Stimulated activated CD4-positive, alpha-beta T cell treated with anti-CD3 and anti-CD28 coated beads, Interleukin-1b, Interleukin-23, amount 100 ng/mL, for 4 hours (primary cell): ENCODE data around the gene GPR87.

ENCODE experiments used
- DNase-seq, 2 donors: peaks; one replicate each; pipeline ENCODE4 v3.0.0-alpha.2; 2020; ENCODE audit warnings: low read depth in 2 of 2

Gene GPR87

DNA sequence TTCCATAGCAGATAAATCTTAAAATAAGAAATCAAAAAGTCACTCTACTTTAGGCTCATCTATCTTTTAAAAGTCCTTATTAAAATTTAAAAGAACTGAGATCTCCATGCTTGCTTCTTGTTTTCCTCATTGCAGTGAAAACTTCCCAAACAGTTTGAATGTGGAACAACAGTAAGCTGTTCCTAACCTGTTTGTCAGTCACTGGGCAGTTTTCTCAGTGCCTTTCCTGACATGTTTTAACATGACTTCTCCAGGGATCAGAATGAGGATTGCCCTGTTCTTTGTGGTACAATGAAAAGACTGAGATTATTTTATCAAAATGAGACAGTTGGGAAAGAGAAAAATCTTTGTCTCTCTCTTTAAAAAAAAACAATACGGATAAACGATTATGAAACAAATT, 774 bp downstream of the GPR87 start:
- no peak for DNase-seq

DNA sequence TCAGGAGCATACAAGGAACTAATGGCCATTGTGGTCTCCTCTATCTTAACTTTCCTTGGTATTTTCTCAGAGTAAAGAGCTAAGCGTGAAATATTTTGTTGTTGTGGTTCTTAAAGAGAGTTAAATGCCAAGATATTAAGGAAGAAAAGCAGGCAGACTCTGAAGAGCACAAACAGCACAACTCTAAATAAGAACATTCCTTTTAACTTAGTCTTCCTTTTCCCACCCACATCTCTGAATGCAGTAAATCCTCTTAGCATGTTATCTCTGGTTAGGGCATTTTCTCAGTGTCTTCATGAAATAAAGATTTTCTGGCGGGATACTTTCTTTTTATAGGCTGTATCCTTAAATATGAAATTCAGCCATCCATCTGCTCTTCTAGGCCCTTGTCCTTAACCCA, 1.5 kb downstream of the GPR87 start:
- DNase-seq: no peak

DNA sequence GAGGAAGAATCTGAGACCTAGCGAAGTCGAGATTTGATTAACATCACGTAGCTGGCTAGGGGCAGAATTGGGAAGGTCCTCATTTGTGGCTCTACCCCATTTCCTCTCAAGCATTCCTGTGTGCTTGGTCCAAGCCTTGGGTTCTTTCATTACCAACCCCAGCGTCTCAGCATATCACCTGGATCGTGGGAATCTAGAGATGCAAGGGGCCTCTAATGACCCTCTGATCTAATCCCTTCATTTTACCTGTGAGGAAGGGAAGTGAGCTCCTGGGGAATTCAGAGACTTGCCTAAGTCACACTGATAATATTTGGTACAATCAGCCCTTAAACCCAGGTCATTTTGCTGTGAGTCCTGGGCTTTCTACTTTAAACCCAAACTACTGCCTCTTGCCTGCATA, 2.0 kb downstream of the GPR87 start:
- DNase-seq: no peak

DNA sequence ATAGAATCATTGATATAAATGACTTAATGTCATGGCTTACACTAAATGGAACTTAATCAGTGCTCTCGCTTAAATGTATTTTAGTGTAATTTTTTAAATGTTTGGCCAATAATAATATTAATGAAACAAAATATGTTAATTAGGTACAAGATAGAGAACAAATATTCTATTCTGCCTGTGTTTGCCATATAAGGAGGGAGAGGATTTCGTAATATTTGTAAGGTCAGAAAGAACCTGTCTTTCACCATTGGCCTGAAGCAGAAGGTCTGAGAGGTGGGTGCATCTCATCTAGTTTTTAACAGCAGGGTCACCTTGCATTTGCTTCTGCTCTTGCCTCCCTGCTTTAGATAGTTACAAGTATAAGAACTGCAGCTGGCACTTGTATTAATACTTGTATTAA, 2.5 kb downstream of the GPR87 start:
- DNase-seq: no peak

DNA sequence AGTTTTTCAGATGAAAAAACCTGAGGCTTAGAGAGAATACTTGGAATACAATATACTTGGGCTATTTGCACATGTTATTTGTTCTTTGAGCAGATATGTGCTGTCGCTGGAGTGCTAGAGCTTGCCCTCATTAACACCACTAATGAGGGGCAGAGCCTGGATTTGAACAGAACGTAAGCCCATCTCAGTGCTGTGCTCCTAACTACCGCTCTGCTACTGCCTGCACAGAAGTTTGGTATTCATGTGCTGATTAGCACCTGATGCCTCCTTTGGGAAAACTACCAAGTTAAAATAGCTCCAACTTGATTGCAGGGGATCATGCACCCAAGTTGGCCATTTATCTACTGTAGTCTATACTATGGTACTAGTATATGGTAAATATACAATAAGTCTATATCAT, 3.6 kb downstream of the GPR87 start:
- DNase-seq: no peak

DNA sequence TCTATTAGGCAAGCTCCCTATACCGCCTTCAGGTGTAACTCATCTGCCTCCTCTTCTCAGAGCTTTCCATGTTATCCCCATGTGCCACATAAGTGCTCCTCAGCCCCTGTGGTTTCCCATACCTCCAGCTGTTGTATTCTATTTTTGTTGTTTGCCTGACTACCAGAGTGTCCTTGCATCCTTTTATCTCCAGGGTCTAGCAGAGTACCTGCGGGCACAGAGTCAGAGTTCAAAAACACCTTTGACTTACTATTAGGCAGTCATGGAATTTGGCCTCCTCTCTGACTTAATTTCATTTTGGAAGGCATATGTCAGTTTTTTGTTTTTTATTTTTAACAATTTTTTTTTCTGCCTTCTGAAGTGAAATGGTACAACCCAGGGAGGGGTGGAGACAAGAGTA, 7.1 kb downstream of the GPR87 start:
- DNase-seq: no peak

DNA sequence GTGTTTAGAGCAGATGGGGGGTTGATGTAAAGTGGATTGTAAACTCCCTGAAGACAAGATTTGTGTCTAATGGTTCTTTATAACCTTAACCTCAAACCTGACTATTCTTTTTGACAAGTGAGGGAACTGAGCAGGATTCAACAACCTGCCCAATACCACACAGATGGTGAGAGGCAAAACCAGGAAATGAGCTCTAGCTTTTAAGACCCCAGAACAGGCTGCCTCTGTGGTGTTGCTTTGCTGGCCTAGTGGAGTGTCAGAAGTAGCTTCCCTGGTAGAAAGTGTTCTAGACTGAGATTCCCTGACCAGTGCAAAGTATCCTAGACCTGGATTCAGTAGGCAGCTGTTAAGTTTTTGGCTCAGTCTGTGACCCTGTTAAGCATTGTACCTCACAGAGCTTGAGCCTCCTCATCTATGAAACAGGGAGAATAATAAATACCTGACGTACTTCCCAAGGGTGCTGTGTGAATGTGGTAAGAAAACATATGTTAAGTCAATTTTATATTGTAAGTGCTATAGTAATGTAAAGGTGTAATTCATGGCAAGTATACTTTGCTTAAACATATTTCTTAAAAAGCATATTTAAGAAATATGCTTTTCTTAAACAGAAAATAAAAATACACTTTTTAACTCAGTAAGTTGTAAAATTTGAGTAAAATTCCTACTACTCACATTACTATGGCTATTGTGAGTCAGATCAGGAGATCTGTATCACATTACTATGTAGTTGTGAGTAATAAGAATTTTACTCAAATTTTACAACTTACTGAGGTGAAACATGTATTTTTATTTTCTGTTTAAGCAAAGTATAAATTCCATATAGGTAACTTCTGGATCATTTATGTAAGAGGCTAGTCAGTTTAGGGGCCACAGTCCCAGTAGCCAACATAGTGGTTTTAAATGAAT, 8.8 kb downstream of the GPR87 start:
- DNase-seq: no peak

DNA sequence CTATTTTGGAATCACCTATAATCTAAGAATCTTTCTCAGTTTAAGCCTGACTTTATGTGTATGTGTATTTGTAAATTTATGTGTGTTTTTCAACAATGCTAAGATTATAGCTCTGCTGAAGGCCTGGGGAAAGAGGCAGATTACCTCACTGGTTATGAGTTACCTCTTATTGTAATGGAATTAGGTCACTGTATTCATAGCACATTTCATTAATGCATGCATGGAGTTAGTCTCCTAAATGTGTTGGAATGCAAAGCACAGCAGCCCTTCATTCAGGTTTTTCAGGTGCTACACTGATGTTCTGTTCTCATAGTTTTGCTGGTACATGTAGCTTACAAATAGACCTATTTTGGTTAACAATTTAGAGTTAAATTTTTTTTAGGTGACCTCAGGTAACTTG, 9.5 kb downstream of the GPR87 start:
- no peak for DNase-seq

DNA sequence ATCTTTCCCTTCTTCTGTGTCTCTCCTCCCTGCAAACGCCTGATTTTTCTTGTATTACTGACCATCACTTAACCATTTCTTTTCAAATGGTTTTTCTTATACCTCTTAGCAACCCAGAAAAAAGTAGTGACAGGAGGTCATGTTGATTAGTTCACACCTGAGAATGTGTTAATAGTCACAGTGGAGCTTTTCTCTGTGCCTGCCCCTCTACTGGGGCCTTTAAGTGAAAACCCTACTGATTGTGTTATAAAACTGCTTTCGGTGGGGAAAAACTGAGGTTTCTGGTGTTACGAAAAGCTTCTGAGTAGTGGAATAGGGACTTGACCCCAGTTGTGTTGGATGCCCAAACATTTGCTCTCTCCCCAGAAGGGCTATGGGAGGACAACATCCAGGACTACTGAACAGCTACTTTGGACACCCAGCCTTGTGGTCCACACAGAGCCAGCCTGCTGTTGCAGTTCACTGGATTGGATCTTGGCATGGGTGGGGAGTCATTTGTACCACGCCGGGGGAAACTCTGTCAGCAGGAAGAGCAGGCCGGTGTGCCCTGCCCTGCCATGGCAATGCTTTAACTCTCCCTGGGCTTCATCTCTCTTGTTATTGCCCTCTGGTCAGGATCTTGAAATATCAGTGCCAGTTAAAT, 10.3 kb downstream of the GPR87 start:
- no peak for DNase-seq

DNA sequence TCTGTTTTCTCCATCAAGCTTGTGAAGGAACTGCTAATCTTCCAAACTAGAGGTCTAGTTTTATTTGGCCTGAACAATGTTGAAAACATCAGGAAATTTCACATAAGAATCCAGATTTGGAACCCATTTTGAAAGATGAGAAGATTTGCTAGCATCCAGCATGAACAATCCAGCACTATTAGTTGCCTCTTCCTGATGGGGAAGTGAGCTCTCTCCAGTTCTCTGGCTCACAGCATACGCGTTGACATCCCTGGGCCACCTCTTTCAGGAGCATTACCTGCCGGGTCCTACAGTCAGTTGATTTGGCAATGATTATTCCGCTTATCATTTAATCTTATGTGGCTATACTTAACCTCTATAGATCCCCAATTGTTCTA, 10.9 kb downstream of the GPR87 start:
- no peak for DNase-seq

DNA sequence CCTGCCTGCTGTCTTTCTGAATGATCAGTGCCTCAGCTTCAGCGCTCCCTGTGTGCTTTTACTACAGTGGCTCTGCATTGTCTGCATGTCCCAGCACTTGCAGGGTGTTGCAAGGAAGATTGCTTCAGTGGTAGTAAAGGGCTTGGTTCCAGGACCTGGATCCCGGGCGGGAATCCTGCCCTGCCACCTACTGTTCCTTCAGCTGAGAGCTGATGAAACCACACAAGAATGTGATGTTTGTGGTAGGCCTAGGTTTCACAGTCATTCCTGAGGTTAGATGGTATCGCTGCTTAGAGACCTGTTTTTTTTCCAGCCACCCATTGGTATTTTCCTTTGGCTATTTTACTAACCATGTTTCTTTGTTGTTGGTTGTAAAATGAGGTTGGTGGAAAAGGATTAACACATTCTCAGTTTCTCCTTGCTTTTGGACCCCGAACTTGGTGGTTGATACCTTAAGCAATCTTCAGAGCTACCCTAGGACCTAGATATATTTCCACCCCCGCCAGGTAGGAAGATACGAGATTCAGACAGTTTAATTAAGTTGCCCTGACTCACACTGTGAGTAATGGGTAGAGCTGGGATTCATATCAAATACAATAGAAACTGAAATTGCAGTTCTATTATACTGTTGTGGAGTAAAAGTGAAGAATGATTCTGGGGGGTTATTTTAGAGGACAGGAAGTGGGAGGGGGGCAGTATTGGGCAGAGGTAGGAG, 11.4 kb downstream of the GPR87 start:
- DNase-seq: no peak

DNA sequence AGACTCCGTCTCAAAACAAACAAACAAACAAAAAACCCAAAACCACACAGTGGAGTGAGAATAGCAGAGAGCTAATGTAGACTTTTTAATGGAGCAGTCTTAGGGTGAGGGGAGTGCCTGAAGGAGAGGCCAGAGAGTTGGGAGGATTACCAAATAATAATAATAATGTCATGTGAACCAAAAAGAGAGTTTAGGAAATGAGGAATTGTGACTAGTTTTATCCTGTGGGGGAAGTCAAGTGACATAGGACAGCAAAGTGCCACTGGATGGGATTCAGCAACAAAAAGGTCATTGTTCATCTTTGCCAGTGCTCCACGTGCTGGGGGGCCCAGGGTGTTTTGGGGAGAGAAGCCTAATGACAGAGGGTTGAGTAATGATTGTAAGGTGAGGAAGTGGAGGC, 12.9 kb downstream of the GPR87 start:
- no peak for DNase-seq

DNA sequence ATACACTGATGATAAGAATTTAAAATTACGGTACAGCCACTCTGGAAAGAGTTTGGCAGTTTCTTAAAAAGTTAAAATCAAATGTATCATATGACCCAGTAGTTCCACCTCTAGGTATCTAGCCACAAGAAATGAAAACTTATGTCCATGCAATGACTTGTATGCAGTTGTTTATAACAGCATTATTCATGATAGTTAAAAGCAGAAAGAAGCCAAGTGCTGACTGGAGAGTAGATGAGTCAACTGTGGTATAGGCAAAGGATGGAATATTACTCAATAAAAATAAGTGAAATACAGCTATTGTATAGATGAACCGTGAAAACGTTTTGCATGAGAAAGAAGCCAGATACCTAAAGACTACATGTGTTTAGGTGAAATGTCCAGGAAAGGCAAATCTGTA, 14.8 kb downstream of the GPR87 start:
- no peak for DNase-seq

DNA sequence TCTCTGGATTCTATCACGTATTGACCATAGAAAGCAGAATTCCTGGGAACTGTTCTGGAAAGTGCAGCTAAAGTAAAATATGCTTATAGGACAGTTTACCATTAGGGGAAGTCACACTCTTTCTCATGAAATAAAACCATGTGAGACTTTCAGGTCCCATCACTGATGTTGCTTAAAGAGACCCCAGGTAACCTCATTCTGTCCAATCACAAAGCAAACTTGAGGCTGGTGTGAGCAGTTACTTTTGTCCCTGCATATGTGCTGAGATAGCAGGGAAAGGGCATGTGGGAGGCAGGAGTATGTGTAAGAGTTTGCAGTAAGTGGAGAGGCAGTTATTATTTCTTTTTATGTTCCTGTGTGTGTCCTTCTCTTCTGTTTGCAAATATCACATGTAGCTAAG, 16.1 kb downstream of the GPR87 start:
- DNase-seq: no peak

DNA sequence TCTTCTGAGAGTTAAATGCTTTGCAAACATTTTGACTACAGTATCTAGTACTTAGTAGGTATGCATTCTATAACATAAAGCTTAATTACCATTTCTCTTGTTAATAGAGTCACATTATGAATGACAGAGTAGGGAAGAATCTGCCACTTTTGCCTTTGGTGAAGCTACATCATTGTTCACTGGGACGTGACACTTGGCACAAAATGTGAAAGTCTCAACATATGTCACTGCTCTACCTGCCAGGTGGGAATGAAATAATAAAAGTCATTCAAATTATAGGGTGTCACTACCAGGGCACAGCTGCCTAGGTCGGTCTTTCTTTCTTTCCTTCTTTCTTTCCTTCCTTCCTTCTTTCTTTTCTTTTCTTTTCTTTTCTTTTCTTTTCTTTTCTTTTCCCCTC, 17.6 kb downstream of the GPR87 start:
- no peak for DNase-seq

DNA sequence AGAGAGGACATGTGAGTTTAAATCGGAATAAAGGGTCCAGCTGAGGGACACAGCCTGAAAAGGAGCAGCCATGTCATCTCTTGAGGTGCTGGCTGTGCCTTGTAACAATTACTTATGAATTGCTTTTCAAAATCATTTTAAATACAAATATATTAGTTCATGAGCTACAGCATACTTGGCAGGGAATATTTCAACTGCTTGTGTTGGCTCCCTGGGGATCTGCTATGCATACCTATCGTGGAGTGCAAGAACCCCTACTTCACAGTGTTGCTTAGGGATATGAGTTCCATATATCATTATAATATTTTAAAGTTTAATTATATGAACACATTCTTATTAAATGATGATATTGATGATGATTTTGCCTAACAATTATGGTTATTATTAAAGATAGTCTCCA, 19.2 kb downstream of the GPR87 start:
- DNase-seq: no peak

DNA sequence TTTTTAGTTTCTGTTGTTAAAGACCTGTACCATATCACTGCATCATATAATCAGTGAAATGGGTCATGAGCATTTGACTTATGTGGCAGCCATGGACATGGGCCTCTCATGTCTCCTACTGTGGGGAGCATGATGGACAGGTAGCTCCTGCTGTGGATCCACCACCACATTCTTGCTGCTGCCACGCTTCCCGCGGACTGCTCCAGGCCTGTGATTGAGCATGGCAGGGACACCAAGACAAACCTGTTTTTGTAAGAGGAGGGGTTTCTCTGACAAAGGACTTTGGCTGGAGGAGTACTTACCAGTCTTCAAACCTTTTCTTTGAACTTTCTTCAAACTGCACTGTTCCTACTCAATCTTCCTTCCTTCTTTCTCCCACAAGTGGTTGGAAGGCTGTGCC, 20.4 kb downstream of the GPR87 start:
- DNase-seq: no peak

DNA sequence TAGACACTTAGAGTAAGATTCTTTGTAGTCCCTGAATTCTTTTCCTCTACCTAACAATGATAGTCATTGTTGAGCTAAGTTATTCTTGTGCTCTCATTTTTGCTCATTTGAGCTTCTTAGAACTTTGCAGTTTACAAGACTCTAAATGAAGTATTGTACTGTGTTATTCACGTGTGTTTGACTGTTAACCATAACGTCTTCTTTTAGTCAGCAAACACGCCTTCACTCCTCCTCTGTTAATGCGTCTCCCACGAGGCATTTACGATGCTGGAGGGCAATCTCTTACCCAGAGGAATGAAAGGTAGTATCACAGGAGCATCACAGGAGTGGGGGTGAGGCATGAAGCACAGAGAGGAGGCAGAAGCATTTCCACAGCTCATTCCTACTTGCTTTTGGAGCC, 23.5 kb downstream of the GPR87 start:
- DNase-seq: no peak

DNA sequence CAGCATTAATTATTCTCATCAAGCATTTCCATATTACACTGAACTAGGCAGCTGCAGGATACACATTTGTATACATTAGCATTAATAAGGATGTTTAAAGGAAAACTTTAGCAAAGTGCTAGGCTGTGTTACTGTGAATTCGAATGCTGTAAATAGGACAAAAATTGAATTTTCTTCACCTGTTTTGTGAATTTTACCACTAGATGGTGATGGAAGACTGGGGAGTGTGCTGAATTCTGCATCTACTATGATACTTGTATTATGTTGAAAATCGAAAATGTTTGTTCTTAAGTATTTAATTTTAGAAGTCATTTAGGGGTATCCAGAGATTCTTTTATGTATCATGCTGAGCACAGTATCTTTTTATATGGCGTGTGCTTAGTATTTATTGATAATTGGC, 25.9 kb downstream of the GPR87 start:
- no peak for DNase-seq

DNA sequence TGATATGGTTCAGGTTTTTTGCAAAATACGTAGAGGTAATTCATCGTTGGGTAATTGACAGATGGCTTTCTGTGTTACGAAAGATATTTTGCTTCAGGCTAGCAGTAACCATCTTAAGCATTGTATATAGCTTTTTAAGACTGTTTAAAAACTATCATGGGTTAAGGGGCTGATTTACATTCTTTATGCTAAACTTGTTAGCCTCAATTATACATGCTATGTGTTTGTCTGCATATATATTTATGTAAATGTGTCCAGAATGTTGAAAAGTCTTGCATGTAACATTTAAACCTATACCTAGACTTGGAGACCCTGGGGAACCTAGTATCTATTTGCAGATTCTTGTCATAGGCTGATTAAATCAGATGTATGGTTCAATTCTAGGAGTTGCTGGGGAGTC, 27.2 kb downstream of the GPR87 start:
- no peak for DNase-seq

DNA sequence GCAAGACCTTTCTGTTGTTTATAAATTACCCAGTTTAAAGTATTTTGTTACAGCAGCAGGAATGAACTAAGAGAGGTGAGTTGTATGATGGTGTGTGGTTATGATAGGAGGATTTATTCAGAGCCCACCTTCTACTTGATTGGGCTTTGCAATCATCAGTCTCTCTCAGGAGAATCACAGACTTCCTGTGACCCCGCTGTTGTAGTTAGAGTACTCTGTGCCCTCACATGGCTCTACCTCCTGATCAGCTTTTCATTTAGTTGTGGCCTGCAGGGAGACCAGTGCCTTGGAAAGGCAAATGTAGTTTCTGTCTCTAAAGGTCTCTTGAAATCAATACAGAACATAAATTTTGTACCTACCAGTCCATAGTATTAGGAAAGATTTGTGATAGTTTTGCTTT, 30.7 kb downstream of the GPR87 start:
- no peak for DNase-seq

DNA sequence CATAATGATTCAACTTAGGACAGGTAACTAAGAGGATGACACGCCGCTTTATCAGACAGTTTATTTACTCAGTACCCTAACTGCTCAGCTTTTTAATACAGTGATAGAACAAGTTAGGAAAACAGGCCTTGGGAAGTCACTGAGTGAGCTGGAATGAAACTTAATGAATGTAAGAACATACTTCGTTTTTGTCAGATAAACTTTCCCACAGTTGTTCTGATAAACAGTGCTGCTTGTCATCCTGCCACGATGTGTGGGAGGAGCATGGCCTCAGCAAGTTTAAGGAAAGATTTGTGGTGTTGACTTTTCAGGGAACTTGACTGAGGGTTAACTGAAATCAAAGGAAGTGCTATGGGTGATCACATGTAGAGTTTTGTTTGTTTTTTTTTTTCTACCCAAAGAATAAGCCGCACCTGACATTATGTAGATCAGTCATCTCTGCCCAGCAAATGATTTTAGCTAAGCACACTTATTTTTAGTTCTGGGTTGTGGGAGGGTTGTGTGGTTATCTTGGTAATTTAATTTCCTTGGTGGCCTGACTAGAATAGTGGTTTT, 32.6 kb downstream of the GPR87 start:
- DNase-seq: no peak

DNA sequence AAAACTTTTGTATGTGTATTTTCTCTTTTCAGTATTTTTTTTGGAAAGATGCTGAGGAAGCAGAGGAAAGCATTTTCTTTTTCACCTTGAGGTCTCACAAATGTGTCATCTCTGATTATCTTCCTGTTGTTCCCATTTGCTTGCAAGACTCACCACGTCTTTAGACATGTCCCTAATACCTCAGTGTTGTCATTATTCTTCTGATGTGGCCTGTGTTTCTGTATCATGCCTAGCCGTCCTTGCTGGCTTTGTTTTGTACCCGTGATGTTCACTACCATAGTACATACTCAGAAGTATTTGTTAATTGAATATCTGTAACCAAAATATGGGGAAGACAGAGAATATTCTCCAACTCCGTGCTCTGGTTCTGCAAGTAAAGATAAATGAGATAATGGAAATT, 33.2 kb downstream of the GPR87 start:
- DNase-seq: no peak
